GM21737 (cell line): ENCODE data around the gene TAOK3.
A peak's percentile ranks its signal among the peaks of the same experiment; 100 is the strongest.

ENCODE experiments used
- ATAC-seq: cut with Tn5 transposase; IDR thresholded peaks from one replicate; pipeline ENCODE4 v1.9.1; 2021; ENCODE audit warnings: mild to moderate bottlenecking, moderate library complexity; ENCODE audit not compliant: unreplicated experiment

The TAOK3 gene

GRCh38 chr12:118344829-118345228 lies 27.9 kb downstream of the TAOK3 start:
- ATAC-seq, result no peak

GRCh38 chr12:118342090-118342489 lies 30.6 kb downstream of the TAOK3 start:
- no peak for ATAC-seq

DNA sequence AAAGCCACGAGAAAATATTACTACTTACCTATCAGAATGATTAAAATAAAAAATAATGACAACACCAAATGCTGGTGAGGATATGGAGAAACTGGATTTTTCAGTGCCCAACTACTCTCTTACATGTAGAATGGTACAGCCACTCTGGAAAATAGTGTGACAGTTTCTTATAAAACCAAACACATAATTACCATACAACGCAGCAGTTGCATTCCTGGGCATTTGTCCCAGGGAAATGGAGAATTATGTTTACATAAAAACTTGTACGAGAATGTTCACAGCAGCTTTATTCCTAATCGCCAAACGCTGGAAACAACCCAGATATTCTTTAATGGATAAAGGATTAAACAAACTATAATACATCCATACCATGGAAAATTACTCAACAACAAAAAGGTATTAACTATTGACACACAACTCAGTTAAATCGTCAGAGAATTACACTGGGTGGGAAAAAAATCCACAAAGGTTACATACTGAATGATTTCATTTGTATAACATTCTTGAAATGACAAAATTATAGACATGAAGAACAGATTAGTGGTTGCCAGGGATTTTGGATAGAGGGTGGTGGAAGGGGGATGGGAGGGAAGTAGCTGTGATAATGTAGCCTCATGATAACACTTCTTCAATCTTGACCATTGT lies 35.4 kb downstream of the TAOK3 start:
- ATAC-seq, result no peak

GRCh38 chr12:118336123-118336522 lies 36.6 kb downstream of the TAOK3 start:
- no peak for ATAC-seq

- ATAC-seq, result no peak
Measured at GRCh38 chr12:118334939-118335567, 37.7 kb downstream of the TAOK3 start.

DNA sequence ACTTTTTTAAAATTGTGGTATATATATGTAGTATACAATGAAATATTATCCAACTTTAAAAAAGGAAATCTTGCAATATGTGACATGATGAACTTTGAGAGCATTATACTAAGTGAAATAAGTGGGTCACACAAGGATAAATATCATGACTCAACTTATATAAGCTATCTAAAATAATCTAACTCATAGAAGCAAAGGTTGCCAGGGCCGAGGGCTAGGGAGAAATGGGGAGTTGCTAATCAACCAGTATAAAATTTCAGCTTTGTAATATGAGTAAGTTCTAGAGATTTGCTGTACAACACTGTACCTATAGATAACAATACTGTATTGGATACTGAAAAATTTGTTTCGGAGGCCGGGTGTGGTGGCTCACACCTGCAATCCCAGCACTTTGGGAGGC lies 38.5 kb downstream of the TAOK3 start:
- ATAC-seq, result no peak

DNA sequence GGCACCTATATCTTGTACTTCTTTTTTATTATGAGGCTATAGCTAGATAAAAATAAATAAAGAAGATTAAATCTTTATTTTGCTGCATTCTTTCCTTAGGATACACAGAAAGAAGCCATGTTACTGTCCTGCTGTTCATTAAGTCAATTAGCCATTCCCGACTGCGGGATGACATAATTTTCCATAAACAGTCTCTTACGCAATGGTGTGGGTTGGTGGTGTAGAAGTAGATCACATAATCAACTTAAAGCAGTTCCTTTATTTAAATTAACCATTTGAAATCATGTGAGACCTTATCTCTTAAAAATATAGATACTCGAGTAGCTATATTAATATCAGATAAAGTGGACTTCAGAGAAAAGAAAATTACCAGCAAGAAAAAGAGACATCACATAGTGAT lies 40.2 kb downstream of the TAOK3 start:
- no peak for ATAC-seq

DNA sequence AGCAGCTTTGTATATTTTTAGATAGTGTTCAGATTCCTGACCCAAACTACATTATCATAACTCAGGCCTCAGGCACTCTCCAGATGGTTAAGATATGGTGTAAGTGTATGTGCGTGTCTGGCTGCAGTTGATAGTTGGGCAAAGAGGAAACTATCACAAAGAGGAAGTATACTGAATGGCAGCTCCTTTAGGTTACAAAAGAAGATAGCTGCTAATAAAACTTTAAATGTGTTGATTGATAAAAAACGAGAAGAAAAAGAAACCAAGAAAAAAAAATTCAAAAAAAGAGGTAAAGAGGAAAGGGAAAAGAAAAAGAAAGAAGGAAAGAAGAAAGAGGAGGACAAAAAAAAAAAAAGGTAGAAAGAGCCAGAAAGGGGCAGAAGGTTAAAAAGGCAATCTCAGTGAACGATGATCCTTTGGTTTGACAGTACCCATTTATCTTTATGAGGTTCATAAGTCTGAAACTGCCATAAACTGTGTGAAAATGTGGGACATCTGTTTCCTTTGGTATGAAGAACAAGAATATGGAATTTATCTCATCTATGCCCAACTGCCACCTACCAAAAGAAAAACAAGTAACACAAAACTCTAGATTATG lies 42.2 kb downstream of the TAOK3 start:
- ATAC-seq, result peak; percentile 64

- ATAC-seq, result no peak
Measured at GRCh38 chr12:118328486-118329330, 44.0 kb downstream of the TAOK3 start.

DNA sequence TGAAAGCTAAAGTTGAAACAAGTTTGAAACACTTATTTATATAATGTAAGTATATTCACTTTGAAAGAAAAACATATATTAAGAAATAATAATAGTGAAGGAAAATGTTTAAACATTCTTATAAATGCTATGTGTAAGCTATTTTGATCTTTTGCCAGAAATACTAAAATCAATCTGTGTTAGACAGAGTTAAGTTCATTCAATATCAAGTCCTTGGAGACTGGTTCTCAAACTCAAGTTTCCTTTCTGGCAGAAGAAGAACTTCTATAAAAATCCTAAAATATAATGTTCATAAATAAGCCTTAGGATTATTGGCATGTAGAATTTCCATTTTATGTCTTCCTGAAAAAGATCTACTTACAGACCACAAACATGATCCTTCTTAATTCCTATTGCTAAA lies 45.3 kb downstream of the TAOK3 start:
- ATAC-seq, result no peak

- ATAC-seq, result no peak
Measured at GRCh38 chr12:118326991-118327390, 45.7 kb downstream of the TAOK3 start.

- no peak for ATAC-seq
Measured at GRCh38 chr12:118325081-118325480, 47.6 kb downstream of the TAOK3 start.

GRCh38 chr12:118319627-118320026 lies 53.1 kb downstream of the TAOK3 start:
- ATAC-seq, result no peak

DNA sequence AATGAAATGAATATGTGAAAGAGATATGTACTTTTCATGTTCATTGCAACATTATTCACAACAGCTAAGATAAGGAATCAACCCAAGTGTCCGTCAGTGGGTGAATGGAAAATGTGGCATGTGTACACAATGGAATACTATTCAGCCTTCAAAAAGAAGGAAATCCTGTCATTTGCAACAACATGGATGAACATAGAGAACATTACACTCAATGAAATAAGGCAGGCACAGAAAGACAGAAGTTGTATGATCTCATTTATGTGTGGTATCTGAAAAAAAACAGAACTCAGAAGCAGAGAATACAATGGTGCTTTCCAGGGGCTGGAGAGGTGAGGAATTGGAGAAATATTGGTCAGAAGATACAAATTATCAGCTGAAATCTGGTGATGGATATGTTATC lies 54.0 kb downstream of the TAOK3 start:
- ATAC-seq, result no peak

DNA sequence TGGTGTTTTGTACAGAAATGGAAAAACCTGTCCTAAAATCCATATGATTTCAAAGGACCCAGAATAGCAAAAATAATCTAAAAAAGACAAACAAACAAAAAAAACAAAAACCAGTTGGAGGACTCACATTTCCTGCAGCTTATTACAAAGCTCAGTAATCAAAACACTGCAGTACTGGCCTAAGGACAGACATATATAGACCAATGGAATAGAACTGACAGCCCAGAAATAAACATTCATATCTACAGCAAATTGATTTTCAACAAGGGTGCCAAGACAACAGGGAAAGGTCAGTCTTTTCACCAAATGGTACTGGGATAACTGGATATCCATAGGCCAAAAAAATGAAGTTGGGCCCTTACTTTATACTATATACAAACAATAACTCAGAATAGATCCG lies 55.0 kb downstream of the TAOK3 start:
- ATAC-seq, result no peak

DNA sequence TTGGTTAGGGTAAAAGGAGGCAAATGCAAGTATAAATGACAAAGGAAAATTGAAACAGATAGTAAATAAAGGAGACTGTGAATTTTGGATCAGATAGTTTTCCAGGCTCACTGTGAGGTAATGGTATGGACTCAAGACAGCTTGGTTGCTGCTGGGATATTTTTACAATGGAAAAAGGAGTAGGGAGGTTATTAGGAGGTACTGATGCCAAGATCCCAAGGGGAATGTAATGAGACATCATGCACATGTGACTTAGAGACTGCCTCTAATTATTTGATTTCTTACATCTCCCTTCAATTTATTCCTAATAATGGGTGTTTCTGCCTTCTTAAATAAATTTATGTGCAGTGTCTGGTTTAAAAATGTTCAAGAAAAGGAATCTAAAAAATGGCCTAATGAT lies 56.9 kb downstream of the TAOK3 start:
- no peak for ATAC-seq

GRCh38 chr12:118312578-118312977 lies 60.1 kb downstream of the TAOK3 start:
- peak; percentile 58 for ATAC-seq

DNA sequence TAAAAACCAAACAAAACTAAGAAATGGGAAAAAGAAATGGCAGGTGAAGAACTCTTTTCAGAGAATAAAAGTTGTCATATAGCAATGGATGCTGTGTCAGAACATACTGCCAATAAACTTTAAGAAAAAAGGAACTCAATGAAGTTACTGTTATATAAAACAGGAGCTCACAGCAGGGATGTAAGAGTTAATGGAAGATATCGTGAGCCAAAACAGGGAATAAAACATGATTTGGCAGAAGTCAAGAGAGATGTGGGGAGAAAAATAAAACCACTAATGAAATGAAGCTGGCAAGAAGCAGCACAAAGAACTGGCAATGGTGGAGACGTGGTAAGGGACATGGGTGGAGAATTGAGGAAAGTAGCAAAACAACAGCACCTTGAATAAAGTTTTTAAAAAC lies 61.0 kb downstream of the TAOK3 start:
- ATAC-seq, result no peak

DNA sequence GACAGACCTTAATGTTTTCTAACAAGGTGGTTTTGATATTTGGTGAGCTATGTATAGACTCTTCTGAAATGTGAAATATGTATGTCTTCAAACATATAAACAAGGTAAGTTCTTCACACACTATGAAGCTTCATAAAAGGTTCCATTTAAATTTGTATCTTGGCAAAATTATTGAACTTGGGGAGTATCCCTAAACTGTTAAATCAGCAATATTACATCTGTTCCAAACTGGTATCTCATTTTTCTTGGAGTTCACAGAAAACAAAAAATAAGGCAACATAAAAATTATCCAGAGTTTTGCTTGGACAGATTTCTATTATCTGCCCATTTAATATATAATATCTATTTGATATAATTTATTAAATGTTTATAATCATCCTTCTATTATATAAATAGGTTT lies 62.4 kb downstream of the TAOK3 start:
- ATAC-seq, result no peak

DNA sequence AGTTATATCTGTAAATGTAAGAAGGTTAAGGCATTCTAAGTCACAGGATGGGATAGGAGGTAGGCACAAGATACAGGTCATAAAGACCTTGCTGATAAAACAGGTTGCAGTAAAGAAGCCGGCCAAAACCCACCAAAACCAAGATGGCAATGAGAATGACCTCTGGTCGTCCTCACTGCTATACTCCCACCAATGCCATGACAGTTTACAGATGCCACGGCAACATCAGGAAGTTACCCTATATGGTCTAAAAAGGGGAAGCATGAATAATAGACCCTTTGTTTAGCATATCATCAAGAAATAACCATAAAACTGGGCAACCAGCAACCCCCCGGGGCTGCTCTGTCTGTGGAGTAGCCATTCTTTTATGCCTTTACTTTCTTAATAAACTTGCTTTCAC lies 64.7 kb downstream of the TAOK3 start:
- peak; percentile 2 for ATAC-seq

- ATAC-seq, result peak; percentile 42
Measured at GRCh38 chr12:118307069-118307954, 65.4 kb downstream of the TAOK3 start.
